Osteocyte (in vitro differentiated cells): ENCODE results near the gene DPP10. TPM values are rescaled to one million over a fixed set of nuclear protein-coding genes. Genes with fewer than 3 reads are reported as not detected.

Experiments
- DNase-seq: peaks from one replicate; pipeline ENCODE4 v3.0.0; 2021; ENCODE audit warnings: mixed read lengths; ENCODE audit not compliant: unreplicated experiment; ENCODE audit errors: extremely low spot score
- H3K27ac Mint-ChIP-seq: one replicate; pipeline ENCODE4 v1.8.0; 2021; ENCODE audit warnings: mild to moderate bottlenecking, mixed read lengths; ENCODE audit not compliant: unreplicated experiment
- H3K27me3 Mint-ChIP-seq: one replicate; pipeline ENCODE4 v1.8.0; 2021; ENCODE audit warnings: mixed read lengths; ENCODE audit not compliant: unreplicated experiment
- H3K36me3 Mint-ChIP-seq: one replicate; pipeline ENCODE4 v1.8.0; 2021; ENCODE audit warnings: mixed read lengths; ENCODE audit not compliant: unreplicated experiment
- H3K4me1 Mint-ChIP-seq: one replicate; pipeline ENCODE4 v1.8.0; 2021; ENCODE audit warnings: mixed read lengths; ENCODE audit not compliant: unreplicated experiment
- H3K4me3 Mint-ChIP-seq: one replicate; pipeline ENCODE4 v1.8.0; 2021; ENCODE audit warnings: mild to moderate bottlenecking, moderate library complexity, mixed read lengths; ENCODE audit not compliant: unreplicated experiment
- H3K9me3 Mint-ChIP-seq: one replicate; pipeline ENCODE4 v1.8.0; 2021; ENCODE audit warnings: mixed read lengths; ENCODE audit not compliant: unreplicated experiment
- CTCF ChIP-seq: fragments of 200-600 bp; sonication (generic); IDR thresholded peaks from 2 replicates; pipeline ENCODE4 v1.5.0; 2021; ENCODE audit warnings: antibody characterized with exemption, mild to moderate bottlenecking, moderate library complexity
- total RNA-seq: library from RNA; stranded (reverse); gene quantifications from 2 replicates; pipeline ENCODE4 v1.2.1, GENCODE V29; 2021

The DPP10 gene
- total RNA-seq, 1 donor from 2014 or later = not detected

GRCh38 chr2:115484486-115484885 is 1042.0 kb downstream of the DPP10 start:
- Mint-ChIP-seq H3K27ac (no peak overlapping the region), H3K36me3 (no peaks in the 10 kb centered on the region), H3K4me3 (no peak overlapping the region), H3K9me3 (peaks cover 34% of the 10 kb centered on the region), H3K27me3 (no peaks in the 10 kb centered on the region), H3K4me1 (no peaks in the 10 kb centered on the region)
- no peak for DNase-seq
- no peak for TF ChIP-seq CTCF

- H3K27me3 Mint-ChIP-seq = no peaks in the 10 kb centered on the region
- no peak overlapping the region for H3K27ac Mint-ChIP-seq
- no peaks in the 10 kb centered on the region for H3K36me3 Mint-ChIP-seq
- no peak for TF ChIP-seq CTCF
- H3K9me3 Mint-ChIP-seq = peaks cover 35% of the 10 kb centered on the region
- no peaks in the 10 kb centered on the region for H3K4me1 Mint-ChIP-seq
- DNase-seq = no peak
- H3K4me3 Mint-ChIP-seq = no peak overlapping the region
Measured at GRCh38 chr2:115484983-115485382, 1042.5 kb downstream of the DPP10 start.

GRCh38 chr2:115491186-115491793 is 1048.8 kb downstream of the DPP10 start:
- no peak overlapping the region for H3K4me3 Mint-ChIP-seq
- no peak for TF ChIP-seq CTCF
- no peaks in the 10 kb centered on the region for H3K27me3 Mint-ChIP-seq
- peaks cover 20% of the 10 kb centered on the region for H3K9me3 Mint-ChIP-seq
- no peaks in the 10 kb centered on the region for H3K36me3 Mint-ChIP-seq
- no peak for DNase-seq
- no peak overlapping the region for H3K27ac Mint-ChIP-seq
- H3K4me1 Mint-ChIP-seq = no peaks in the 10 kb centered on the region

- H3K4me3 Mint-ChIP-seq = no peak overlapping the region
- H3K4me1 Mint-ChIP-seq = no peaks in the 10 kb centered on the region
- peaks cover 12% of the 10 kb centered on the region for H3K9me3 Mint-ChIP-seq
- no peak for TF ChIP-seq CTCF
- H3K27me3 Mint-ChIP-seq = no peaks in the 10 kb centered on the region
- no peaks in the 10 kb centered on the region for H3K36me3 Mint-ChIP-seq
- DNase-seq = no peak
- H3K27ac Mint-ChIP-seq = no peak overlapping the region
Measured at GRCh38 chr2:115505331-115505730, 1062.9 kb downstream of the DPP10 start.

- no peak for TF ChIP-seq CTCF
- H3K4me1 Mint-ChIP-seq = no peaks in the 10 kb centered on the region
- no peak for DNase-seq
- peaks cover 17% of the 10 kb centered on the region for H3K9me3 Mint-ChIP-seq
- H3K27me3 Mint-ChIP-seq = no peaks in the 10 kb centered on the region
- no peaks in the 10 kb centered on the region for H3K36me3 Mint-ChIP-seq
- H3K4me3 Mint-ChIP-seq = no peak overlapping the region
- no peak overlapping the region for H3K27ac Mint-ChIP-seq
Measured at GRCh38 chr2:115520727-115521126, 1078.3 kb downstream of the DPP10 start.
